ENCODE measurements around the gene LMO1. TPM values are rescaled to one million over a fixed set of nuclear protein-coding genes. Genes with fewer than 3 reads are reported as not detected.

LMO1 gene
- total RNA-seq, 1 experiment from 2014 or later: not detected

- intact Hi-C loops (cut with micrococcal nuclease; ENCODE audit: unreplicated experiment): no loop called here
- H3K79me2 ChIP-seq (ENCODE audit: low read depth): no peaks in the 10 kb centered on the region
- CTCF ChIA-PET: no interaction called here
- TF ChIP-seq CTCF (conservative IDR thresholded peaks at IDR 0.05): no peak
- no peak for TF ChIP-seq EZH2 (IDR thresholded peaks at IDR 0.05; ENCODE audit: low read depth)
- H3K9me2 ChIP-seq (ENCODE audit: insufficient read depth): no peaks in the 10 kb centered on the region
- no peaks in the 10 kb centered on the region for H3K27me3 ChIP-seq (ENCODE audit: insufficient read depth, low read depth)
- H3K4me3 ChIP-seq: no peak overlapping the region
- peaks cover 8% of the 10 kb centered on the region; the same call in 1 of the 2 replicates for H3K4me1 ChIP-seq (replicated peaks; ENCODE audit: insufficient read depth)
- no peaks in the 10 kb centered on the region for H3F3A ChIP-seq (ENCODE audit: insufficient read depth, low read depth)
- H3K4me2 ChIP-seq: no peak overlapping the region
- POLR2A ChIA-PET (ENCODE audit: unreplicated experiment): no interaction called here
- no peak overlapping the region for H2AFZ ChIP-seq
- H3K27ac ChIP-seq: no peak overlapping the region
- no peaks in the 10 kb centered on the region for H4K20me1 ChIP-seq (ENCODE audit: insufficient read depth)
- H3K36me3 ChIP-seq (ENCODE audit: low read depth): no peaks in the 10 kb centered on the region
- no TSS peak for BruUV-seq (replicated peaks)
- no peak for DNase-seq
- H3K9me3 ChIP-seq (ENCODE audit: insufficient read depth, low read depth): no peaks in the 10 kb centered on the region
Observed at GRCh38 chr11:8251616-8252295, 11.9 kb downstream of the LMO1 start.

GRCh38 chr11:8250981-8251615 lies 12.6 kb downstream of the LMO1 start:
- Histone ChIP-seq H3K27ac (no peak overlapping the region), H4K20me1 (ENCODE audit: insufficient read depth) (no peaks in the 10 kb centered on the region), H3K4me1 (replicated peaks; ENCODE audit: insufficient read depth) (peaks cover 8% of the 10 kb centered on the region; the same call in 1 of the 2 replicates), H3K27me3 (ENCODE audit: insufficient read depth, low read depth) (no peaks in the 10 kb centered on the region), H3K9me2 (ENCODE audit: insufficient read depth) (no peaks in the 10 kb centered on the region), H3F3A (ENCODE audit: insufficient read depth, low read depth) (no peaks in the 10 kb centered on the region), H3K9me3 (ENCODE audit: insufficient read depth, low read depth) (no peaks in the 10 kb centered on the region), H3K36me3 (ENCODE audit: low read depth) (no peaks in the 10 kb centered on the region), H3K79me2 (ENCODE audit: low read depth) (no peaks in the 10 kb centered on the region), H2AFZ (no peak overlapping the region), H3K4me3 (no peak overlapping the region), H3K4me2 (no peak overlapping the region)
- intact Hi-C loops (cut with micrococcal nuclease; ENCODE audit: unreplicated experiment): no loop called here
- no peak for DNase-seq
- CTCF ChIA-PET: no interaction called here
- TF ChIP-seq CTCF (conservative IDR thresholded peaks at IDR 0.05) (no peak), EZH2 (IDR thresholded peaks at IDR 0.05; ENCODE audit: low read depth) (no peak)
- POLR2A ChIA-PET (ENCODE audit: unreplicated experiment): no interaction called here
- BruUV-seq (replicated peaks): no TSS peak

GRCh38 chr11:8250434-8250833 lies 13.2 kb downstream of the LMO1 start:
- CTCF ChIA-PET: no interaction called here
- H3K27me3 ChIP-seq (ENCODE audit: insufficient read depth, low read depth): no peaks in the 10 kb centered on the region
- no peak overlapping the region for H3K4me3 ChIP-seq
- H3K4me1 ChIP-seq (replicated peaks; ENCODE audit: insufficient read depth): peaks cover 8% of the 10 kb centered on the region; the same call in 1 of the 2 replicates
- DNase-seq: no peak
- H2AFZ ChIP-seq: no peak overlapping the region
- H3K36me3 ChIP-seq (ENCODE audit: low read depth): no peaks in the 10 kb centered on the region
- H3K9me3 ChIP-seq (ENCODE audit: insufficient read depth, low read depth): no peaks in the 10 kb centered on the region
- POLR2A ChIA-PET (ENCODE audit: unreplicated experiment): no interaction called here
- BruUV-seq (replicated peaks): no TSS peak
- H3K27ac ChIP-seq: no peak overlapping the region
- no peaks in the 10 kb centered on the region for H3K79me2 ChIP-seq (ENCODE audit: low read depth)
- H3K9me2 ChIP-seq (ENCODE audit: insufficient read depth): no peaks in the 10 kb centered on the region
- intact Hi-C loops (cut with micrococcal nuclease; ENCODE audit: unreplicated experiment): no loop called here
- TF ChIP-seq EZH2 (IDR thresholded peaks at IDR 0.05; ENCODE audit: low read depth) (no peak), CTCF (conservative IDR thresholded peaks at IDR 0.05) (no peak)
- H4K20me1 ChIP-seq (ENCODE audit: insufficient read depth): no peaks in the 10 kb centered on the region
- no peaks in the 10 kb centered on the region for H3F3A ChIP-seq (ENCODE audit: insufficient read depth, low read depth)
- no peak overlapping the region for H3K4me2 ChIP-seq

All from PC-9 (cell line).